IPS-11a (cell line): ENCODE data around the gene UMOD.
"Not testable (repeated sequence)": the region's sequence is repeated elsewhere in the genome, so short reads cannot be mapped to it uniquely, and the experiment has no call there.

Experiments used
- H3K4me3 ChIP-seq: one replicate; pipeline ENCODE4 v1.5.1; 2013; ENCODE audit warnings: low read depth, low read length, control low read depth

The UMOD gene

GRCh38 chr16:20322696-20323095, 29.8 kb downstream of the UMOD start:
- no peak overlapping the region for H3K4me3 ChIP-seq

GRCh38 chr16:20321671-20322070, 30.8 kb downstream of the UMOD start:
- H3K4me3 ChIP-seq = no peak overlapping the region

- not testable (repeated sequence) for H3K4me3 ChIP-seq
Measured at GRCh38 chr16:20321051-20321450, 31.5 kb downstream of the UMOD start.

- H3K4me3 ChIP-seq = no peak overlapping the region
Measured at GRCh38 chr16:20320592-20320991, 31.9 kb downstream of the UMOD start.

- H3K4me3 ChIP-seq = no peak overlapping the region
Measured at GRCh38 chr16:20320178-20320577, 32.3 kb downstream of the UMOD start.

GRCh38 chr16:20319406-20319805, 33.1 kb downstream of the UMOD start:
- no peak overlapping the region for H3K4me3 ChIP-seq

- H3K4me3 ChIP-seq = no peak overlapping the region
Measured at GRCh38 chr16:20318437-20318836, 34.1 kb downstream of the UMOD start.

GRCh38 chr16:20318006-20318405, 34.5 kb downstream of the UMOD start:
- no peak overlapping the region for H3K4me3 ChIP-seq

GRCh38 chr16:20317117-20317516, 35.4 kb downstream of the UMOD start:
- no peak overlapping the region for H3K4me3 ChIP-seq

GRCh38 chr16:20316715-20317114, 35.8 kb downstream of the UMOD start:
- no peak overlapping the region for H3K4me3 ChIP-seq

- H3K4me3 ChIP-seq = no peak overlapping the region
Measured at GRCh38 chr16:20315764-20316163, 36.8 kb downstream of the UMOD start.

- no peak overlapping the region for H3K4me3 ChIP-seq
Measured at GRCh38 chr16:20314575-20314974, 37.9 kb downstream of the UMOD start.

- H3K4me3 ChIP-seq = no peak overlapping the region
Measured at GRCh38 chr16:20313741-20314140, 38.8 kb downstream of the UMOD start.

GRCh38 chr16:20312536-20313095, 39.9 kb downstream of the UMOD start:
- H3K4me3 ChIP-seq = not testable (repeated sequence)

- H3K4me3 ChIP-seq = no peak overlapping the region
Measured at GRCh38 chr16:20311548-20311947, 41.0 kb downstream of the UMOD start.

- H3K4me3 ChIP-seq = no peak overlapping the region
Measured at GRCh38 chr16:20310421-20311395, 41.8 kb downstream of the UMOD start.

GRCh38 chr16:20309786-20310185, 42.7 kb downstream of the UMOD start:
- H3K4me3 ChIP-seq = no peak overlapping the region

- no peak overlapping the region for H3K4me3 ChIP-seq
Measured at GRCh38 chr16:20308801-20309590, 43.5 kb downstream of the UMOD start.

- H3K4me3 ChIP-seq = no peak overlapping the region
Measured at GRCh38 chr16:20308266-20308665, 44.2 kb downstream of the UMOD start.

- H3K4me3 ChIP-seq = no peak overlapping the region
Measured at GRCh38 chr16:20307791-20308190, 44.7 kb downstream of the UMOD start.

- H3K4me3 ChIP-seq = no peak overlapping the region
Measured at GRCh38 chr16:20307240-20307671, 45.3 kb downstream of the UMOD start.
